Neuron (in vitro differentiated cells): ENCODE data around the gene ACAP3.

Experiments used
- H2AFZ ChIP-seq: one replicate; pipeline ENCODE4 v1.6.1; 2013; ENCODE audit warnings: low read depth, mild to moderate bottlenecking, inconsistent platforms, low read length, moderate library complexity
- H3K27me3 ChIP-seq: one replicate; pipeline ENCODE4 v1.6.1; 2013; ENCODE audit warnings: low read length; ENCODE audit not compliant: insufficient read depth
- H3K36me3 ChIP-seq: one replicate; pipeline ENCODE4 v1.6.1; 2013; ENCODE audit warnings: low read length; ENCODE audit not compliant: insufficient read depth
- H3K4me1 ChIP-seq: one replicate; pipeline ENCODE4 v1.6.1; 2013; ENCODE audit warnings: low read length; ENCODE audit not compliant: insufficient read depth
- H3K4me3 ChIP-seq: 2 replicates; pipeline ENCODE4 v1.5.1; 2013; ENCODE audit warnings: mild to moderate bottlenecking, low read length, moderate library complexity
- H3K9me3 ChIP-seq: one replicate; pipeline ENCODE4 v1.6.1; 2013; ENCODE audit warnings: low read length

The ACAP3 gene

GRCh38 chr1:1340791-1341548 is 33.2 kb upstream of the ACAP3 start:
- Histone ChIP-seq H2AFZ (no peak overlapping the region), H3K4me1 (peaks cover 2% of the 10 kb centered on the region), H3K4me3 (no peak overlapping the region), H3K36me3 (peaks cover 31% of the 10 kb centered on the region), H3K27me3 (no peaks in the 10 kb centered on the region), H3K9me3 (no peaks in the 10 kb centered on the region)

- peaks cover 31% of the 10 kb centered on the region for H3K36me3 ChIP-seq
These were observed 32.5 kb upstream of the ACAP3 start for GRCh38 chr1:1340185-1340584.

GRCh38 chr1:1338278-1338677 is 30.5 kb upstream of the ACAP3 start:
- H3K9me3 ChIP-seq: no peaks in the 10 kb centered on the region
- peaks cover 31% of the 10 kb centered on the region for H3K36me3 ChIP-seq
- no peak overlapping the region for H3K4me3 ChIP-seq
- no peak overlapping the region for H2AFZ ChIP-seq
- H3K4me1 ChIP-seq: no peaks in the 10 kb centered on the region
- no peaks in the 10 kb centered on the region for H3K27me3 ChIP-seq

More at GRCh38 chr1:1340185-1340584, 32.5 kb upstream of the ACAP3 start:
- Histone ChIP-seq H3K4me3 (no peak overlapping the region), H3K4me1 (peaks cover 1% of the 10 kb centered on the region), H3K9me3 (no peaks in the 10 kb centered on the region), H2AFZ (no peak overlapping the region), H3K27me3 (no peaks in the 10 kb centered on the region)

- Histone ChIP-seq H2AFZ (no peak overlapping the region), H3K4me1 (no peaks in the 10 kb centered on the region), H3K4me3 (no peak overlapping the region), H3K27me3 (no peaks in the 10 kb centered on the region), H3K9me3 (no peaks in the 10 kb centered on the region), H3K36me3 (peaks cover 31% of the 10 kb centered on the region)
These were observed 30.0 kb upstream of the ACAP3 start for GRCh38 chr1:1337793-1338147.

- no peaks in the 10 kb centered on the region for H3K27me3 ChIP-seq
- H3K4me3 ChIP-seq: no peak overlapping the region
- no peaks in the 10 kb centered on the region for H3K4me1 ChIP-seq
- H3K9me3 ChIP-seq: no peaks in the 10 kb centered on the region
- H2AFZ ChIP-seq: no peak overlapping the region
- peaks cover 31% of the 10 kb centered on the region for H3K36me3 ChIP-seq
These were observed 29.4 kb upstream of the ACAP3 start for GRCh38 chr1:1336931-1337792.

- no peaks in the 10 kb centered on the region for H3K9me3 ChIP-seq
- H2AFZ ChIP-seq: no peak overlapping the region
- peaks cover under 1% of the 10 kb centered on the region for H3K4me1 ChIP-seq
- no peak overlapping the region for H3K4me3 ChIP-seq
- peaks cover 29% of the 10 kb centered on the region for H3K36me3 ChIP-seq
- H3K27me3 ChIP-seq: no peaks in the 10 kb centered on the region
These were observed 28.7 kb upstream of the ACAP3 start for GRCh38 chr1:1336446-1336845.

GRCh38 chr1:1335792-1336248 is 28.1 kb upstream of the ACAP3 start:
- Histone ChIP-seq H3K4me3 (no peak overlapping the region), H3K27me3 (no peaks in the 10 kb centered on the region), H3K36me3 (peaks cover 23% of the 10 kb centered on the region), H3K9me3 (no peaks in the 10 kb centered on the region), H3K4me1 (peaks cover 7% of the 10 kb centered on the region), H2AFZ (no peak overlapping the region)

- Histone ChIP-seq H3K36me3 (peaks cover 18% of the 10 kb centered on the region), H3K27me3 (no peaks in the 10 kb centered on the region), H3K4me3 (no peak overlapping the region)
These were observed 27.6 kb upstream of the ACAP3 start for GRCh38 chr1:1335283-1335682.

GRCh38 chr1:1334835-1335234 is 27.1 kb upstream of the ACAP3 start:
- Histone ChIP-seq H3K4me1 (peaks cover 12% of the 10 kb centered on the region), H3K36me3 (peaks cover 17% of the 10 kb centered on the region), H3K27me3 (no peaks in the 10 kb centered on the region), H2AFZ (no peak overlapping the region), H3K9me3 (no peaks in the 10 kb centered on the region), H3K4me3 (no peak overlapping the region)

More at GRCh38 chr1:1335283-1335682, 27.6 kb upstream of the ACAP3 start:
- H3K9me3 ChIP-seq: no peaks in the 10 kb centered on the region
- peaks cover 12% of the 10 kb centered on the region for H3K4me1 ChIP-seq
- H2AFZ ChIP-seq: no peak overlapping the region

- no peak overlapping the region for H3K4me3 ChIP-seq
- H3K9me3 ChIP-seq: no peaks in the 10 kb centered on the region
- no peak overlapping the region for H2AFZ ChIP-seq
- H3K4me1 ChIP-seq: peaks cover 12% of the 10 kb centered on the region
- H3K27me3 ChIP-seq: no peaks in the 10 kb centered on the region
- H3K36me3 ChIP-seq: peaks cover 11% of the 10 kb centered on the region
These were observed 26.0 kb upstream of the ACAP3 start for GRCh38 chr1:1333551-1334241.

GRCh38 chr1:1332774-1333480 is 25.2 kb upstream of the ACAP3 start:
- H3K4me3 ChIP-seq: no peak overlapping the region
- H3K27me3 ChIP-seq: no peaks in the 10 kb centered on the region
- no peaks in the 10 kb centered on the region for H3K9me3 ChIP-seq
- H2AFZ ChIP-seq: no peak overlapping the region
- H3K36me3 ChIP-seq: peaks cover 9% of the 10 kb centered on the region
- peaks cover 12% of the 10 kb centered on the region for H3K4me1 ChIP-seq

- H3K27me3 ChIP-seq: no peaks in the 10 kb centered on the region
- H3K36me3 ChIP-seq: peaks cover 12% of the 10 kb centered on the region
- H3K4me3 ChIP-seq: no peak overlapping the region
- no peak overlapping the region for H2AFZ ChIP-seq
- no peaks in the 10 kb centered on the region for H3K9me3 ChIP-seq
- peaks cover 12% of the 10 kb centered on the region for H3K4me1 ChIP-seq
These were observed 24.5 kb upstream of the ACAP3 start for GRCh38 chr1:1332031-1332755.
